Uterus (tissue), 2 donors: ENCODE measurements around the gene ITPRIPL2.

Source experiments
- POLR2A ChIP-seq, 2 donors: fragments of 450-650 bp; IDR thresholded peaks; one replicate each; pipeline ENCODE4 v1.6.1; 2016; ENCODE audit warnings: antibody characterized with exemption in 2 of 2, mild to moderate bottlenecking in 1 of 2, moderate library complexity in 1 of 2
- TF ChIP-seq, protein P1 (sequence below), 4 experiments: fragments of 200-600 bp in 2 of 4; fragments of 450-650 bp in 2 of 4; sonication (generic) in 2 of 4; IDR thresholded peaks; one replicate each; pipeline ENCODE4 v1.5.1; 2016 to 2019; ENCODE audit warnings: antibody characterized with exemption in 4 of 4, mild to moderate bottlenecking in 2 of 4, moderate library complexity in 1 of 4

DNA sequence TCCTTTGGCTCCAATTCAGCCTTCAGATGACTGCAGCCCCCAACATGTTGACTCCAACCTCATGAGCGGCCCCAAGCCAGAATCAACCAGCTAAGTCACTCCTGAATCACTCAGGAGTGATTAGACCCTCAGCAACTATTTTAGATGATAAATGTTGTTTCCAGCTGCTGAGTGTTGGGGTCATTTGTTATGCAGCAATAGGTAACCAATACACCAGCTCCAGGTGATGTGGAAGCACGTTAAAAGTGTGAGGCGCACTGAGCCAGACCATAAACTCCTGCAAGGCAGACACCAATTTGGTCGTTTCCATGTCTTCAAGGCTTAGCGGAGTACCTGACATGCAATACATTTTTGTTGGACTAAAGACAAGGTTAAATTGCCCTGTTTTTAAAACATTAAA, 28.9 kb upstream of the ITPRIPL2 start:
- TF ChIP-seq, protein P1, sequence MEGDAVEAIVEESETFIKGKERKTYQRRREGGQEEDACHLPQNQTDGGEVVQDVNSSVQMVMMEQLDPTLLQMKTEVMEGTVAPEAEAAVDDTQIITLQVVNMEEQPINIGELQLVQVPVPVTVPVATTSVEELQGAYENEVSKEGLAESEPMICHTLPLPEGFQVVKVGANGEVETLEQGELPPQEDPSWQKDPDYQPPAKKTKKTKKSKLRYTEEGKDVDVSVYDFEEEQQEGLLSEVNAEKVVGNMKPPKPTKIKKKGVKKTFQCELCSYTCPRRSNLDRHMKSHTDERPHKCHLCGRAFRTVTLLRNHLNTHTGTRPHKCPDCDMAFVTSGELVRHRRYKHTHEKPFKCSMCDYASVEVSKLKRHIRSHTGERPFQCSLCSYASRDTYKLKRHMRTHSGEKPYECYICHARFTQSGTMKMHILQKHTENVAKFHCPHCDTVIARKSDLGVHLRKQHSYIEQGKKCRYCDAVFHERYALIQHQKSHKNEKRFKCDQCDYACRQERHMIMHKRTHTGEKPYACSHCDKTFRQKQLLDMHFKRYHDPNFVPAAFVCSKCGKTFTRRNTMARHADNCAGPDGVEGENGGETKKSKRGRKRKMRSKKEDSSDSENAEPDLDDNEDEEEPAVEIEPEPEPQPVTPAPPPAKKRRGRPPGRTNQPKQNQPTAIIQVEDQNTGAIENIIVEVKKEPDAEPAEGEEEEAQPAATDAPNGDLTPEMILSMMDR (IDR thresholded peaks at IDR 0.05) = no peak
- TF ChIP-seq POLR2A (IDR thresholded peaks at IDR 0.05) = no peak
